ENCODE data around the gene GSK3B. TPM values are rescaled to one million over a fixed set of nuclear protein-coding genes. Genes with fewer than 3 reads are reported as not detected.

Gene GSK3B
- total and polyA plus RNA-seq, 10 of the 15 experiments (the other 5 are each of a cell fraction or from before 2014, with no cell fraction given) = 8.5 to 49.8 (median 25.5) TPM

DNA sequence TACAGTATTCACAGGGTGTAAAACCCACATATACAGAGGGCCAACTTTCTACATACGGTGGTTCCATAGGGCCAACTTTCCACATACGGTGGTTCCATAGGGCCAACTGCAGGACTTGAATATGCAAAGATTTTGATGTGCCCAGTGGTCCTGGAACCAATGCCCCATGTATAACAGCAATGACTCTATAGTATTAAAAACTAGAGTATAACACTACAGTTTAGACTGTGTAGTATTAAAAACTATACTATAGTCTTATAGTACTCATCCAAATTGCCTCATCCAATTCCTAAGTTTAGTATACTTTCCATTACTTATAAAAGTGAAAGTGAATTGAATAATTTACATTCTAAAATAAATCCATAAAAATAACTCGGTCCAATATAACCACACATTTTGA lies 75.9 kb downstream of the GSK3B start:
- in situ Hi-C loops (cut with MboI) = no loop called here
- CTCF ChIA-PET = interaction anchor here (1.1 kb wide), 2 partner anchors 20 to 83 kb away, joined by 3 read pairs; no protein-coding TSS in a partner anchor
- TF ChIP-seq, protein P1, sequence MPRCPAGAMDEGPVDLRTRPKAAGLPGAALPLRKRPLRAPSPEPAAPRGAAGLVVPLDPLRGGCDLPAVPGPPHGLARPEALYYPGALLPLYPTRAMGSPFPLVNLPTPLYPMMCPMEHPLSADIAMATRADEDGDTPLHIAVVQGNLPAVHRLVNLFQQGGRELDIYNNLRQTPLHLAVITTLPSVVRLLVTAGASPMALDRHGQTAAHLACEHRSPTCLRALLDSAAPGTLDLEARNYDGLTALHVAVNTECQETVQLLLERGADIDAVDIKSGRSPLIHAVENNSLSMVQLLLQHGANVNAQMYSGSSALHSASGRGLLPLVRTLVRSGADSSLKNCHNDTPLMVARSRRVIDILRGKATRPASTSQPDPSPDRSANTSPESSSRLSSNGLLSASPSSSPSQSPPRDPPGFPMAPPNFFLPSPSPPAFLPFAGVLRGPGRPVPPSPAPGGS (IDR thresholded peaks at IDR 0.05; ENCODE audit: borderline replicate concordance, insufficient read depth, low read depth, low read length, poor library complexity, severe bottlenecking) = no peak
- TF ChIP-seq IKZF2 (IDR thresholded peaks at IDR 0.05) (no peak), NRF1 (conservative IDR thresholded peaks at IDR 0.05; ENCODE audit: low read depth, low read length) (no peak), SKIL (IDR thresholded peaks at IDR 0.05; ENCODE audit: low read depth, poor library complexity, severe bottlenecking) (no peak), CREB1 (IDR thresholded peaks at IDR 0.05; ENCODE audit: low read depth) (no peak), PAX5 (IDR thresholded peaks at IDR 0.05; ENCODE audit: borderline replicate concordance, low read depth, low read length) (no peak), TCF7 (IDR thresholded peaks at IDR 0.05; ENCODE audit: borderline replicate concordance) (no peak), NFYB (IDR thresholded peaks at IDR 0.05; ENCODE audit: insufficient read depth, low read depth, low read length) (no peak), SUZ12 (IDR thresholded peaks at IDR 0.05; ENCODE audit: unreplicated experiment) (no peak), ZNF274 (IDR thresholded peaks at IDR 0.05; ENCODE audit: insufficient read depth, insufficient read length) (no peak), YY1 (IDR thresholded peaks at IDR 0.05; ENCODE audit: low read depth, low read length) (no peak), REST (IDR thresholded peaks at IDR 0.05; ENCODE audit: low read depth, low read length) (no peak)
- TF ChIP-seq, protein P2, sequence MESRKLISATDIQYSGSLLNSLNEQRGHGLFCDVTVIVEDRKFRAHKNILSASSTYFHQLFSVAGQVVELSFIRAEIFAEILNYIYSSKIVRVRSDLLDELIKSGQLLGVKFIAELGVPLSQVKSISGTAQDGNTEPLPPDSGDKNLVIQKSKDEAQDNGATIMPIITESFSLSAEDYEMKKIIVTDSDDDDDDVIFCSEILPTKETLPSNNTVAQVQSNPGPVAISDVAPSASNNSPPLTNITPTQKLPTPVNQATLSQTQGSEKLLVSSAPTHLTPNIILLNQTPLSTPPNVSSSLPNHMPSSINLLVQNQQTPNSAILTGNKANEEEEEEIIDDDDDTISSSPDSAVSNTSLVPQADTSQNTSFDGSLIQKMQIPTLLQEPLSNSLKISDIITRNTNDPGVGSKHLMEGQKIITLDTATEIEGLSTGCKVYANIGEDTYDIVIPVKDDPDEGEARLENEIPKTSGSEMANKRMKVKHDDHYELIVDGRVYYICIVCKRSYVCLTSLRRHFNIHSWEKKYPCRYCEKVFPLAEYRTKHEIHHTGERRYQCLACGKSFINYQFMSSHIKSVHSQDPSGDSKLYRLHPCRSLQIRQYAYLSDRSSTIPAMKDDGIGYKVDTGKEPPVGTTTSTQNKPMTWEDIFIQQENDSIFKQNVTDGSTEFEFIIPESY (IDR thresholded peaks at IDR 0.05) = no peak

More for the DNA sequence above, 75.9 kb downstream of the GSK3B start:
- Histone ChIP-seq H3K79me2 (ENCODE audit: control insufficient read depth, insufficient read depth, low read length) (peaks cover 89% of the 10 kb centered on the region), H4K20me1 (ENCODE audit: control insufficient read depth, insufficient read depth) (peaks cover 2% of the 10 kb centered on the region; the same call in 1 of the 2 replicates), H3K36me3 (ENCODE audit: control insufficient read depth in 2 of 2, insufficient read depth in 2 of 2, low read length in 1 of 2) (no peaks in the 10 kb centered on the region), H3K4me3 (no peak overlapping the region), H3K4me1 (ENCODE audit: control insufficient read depth, insufficient read depth, low read length) (peaks cover 13% of the 10 kb centered on the region), H3K4me2 (ENCODE audit: control insufficient read depth, insufficient read depth) (no peak overlapping the region), H2AFZ (ENCODE audit: control insufficient read depth, low read depth, low read length) (no peak overlapping the region), H3K9me3 (replicated peaks; ENCODE audit: control insufficient read depth, insufficient read depth, low read length) (no peaks in the 10 kb centered on the region; the same call in 2 of the 3 replicates), H3K27ac (ENCODE audit: control insufficient read depth, insufficient read depth) (no peak overlapping the region), H3K27me3 (replicated peaks in 1 of 2; ENCODE audit: control insufficient read depth in 2 of 2, insufficient read depth in 2 of 2, low read length in 1 of 2) (no peaks in the 10 kb centered on the region), H3K9ac (ENCODE audit: control insufficient read depth, insufficient read depth, low read length) (no peak overlapping the region)
- no peak for DNase-seq (ENCODE audit: low read depth, low spot score)
- 65% methylated on average over 3 of the region's 3 CpGs for WGBS (ENCODE audit: insufficient coverage, insufficient replicate concordance, low lambda C conversion rate, missing lambda C conversion rate)
- no TSS peak for BruUV-seq (replicated peaks)
- no peak for FAIRE-seq
- ChIA-PET POLR2A (no interaction called here), RAD21 (ENCODE audit: unreplicated experiment) (no interaction called here), SMC1A (ENCODE audit: uncharacterized antibody, unreplicated experiment) (no interaction called here)
- peak; percentile 15; the same call in 1 of the 3 replicates for ATAC-seq
- intact Hi-C loops (cut with micrococcal nuclease; ENCODE audit: unreplicated experiment) = no loop called here
